AG09309 (cell line): ENCODE measurements around the gene ERCC6L.
A peak's percentile ranks its signal among the peaks of the same experiment; 100 is the strongest.

ENCODE experiments used
- DNase-seq: peaks from one replicate; pipeline ENCODE4 v3.0.0-alpha.2; 2010; ENCODE audit warnings: low read depth
- H3K4me3 ChIP-seq: 2 replicates; pipeline ENCODE4 v1.5.1; 2011; ENCODE audit warnings: mild to moderate bottlenecking, low read depth, low read length, moderate library complexity; ENCODE audit not compliant: control insufficient read depth
- CTCF ChIP-seq: IDR thresholded peaks from 2 replicates; pipeline ENCODE4 v1.5.1; 2011; ENCODE audit warnings: mild to moderate bottlenecking, low read depth, low read length, inconsistent platforms; ENCODE audit not compliant: insufficient read depth, control insufficient read depth; ENCODE audit errors: missing control alignments

Gene ERCC6L

DNA sequence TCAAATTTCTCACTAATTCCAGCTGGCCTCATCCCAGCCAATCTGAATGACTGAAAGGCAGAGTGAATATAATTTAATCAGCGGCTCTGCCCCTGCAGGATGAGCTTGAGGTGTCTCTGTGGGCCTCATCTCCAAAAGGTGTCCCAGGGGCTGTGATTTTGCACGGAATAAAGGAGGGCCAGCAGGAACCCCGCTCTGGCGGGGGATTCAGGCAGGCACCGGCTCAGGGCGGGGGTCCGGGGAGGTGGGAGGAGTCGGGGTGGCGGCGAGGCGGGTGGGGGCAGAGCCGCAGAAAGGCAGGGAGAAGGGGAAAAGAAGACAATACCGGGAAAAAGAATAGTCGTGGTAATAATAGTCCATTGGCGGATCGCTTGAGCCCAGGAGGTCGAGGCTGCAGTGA is 16.0 kb upstream of the ERCC6L start:
- no peak overlapping the region for H3K4me3 ChIP-seq
- DNase-seq, result no peak
- TF ChIP-seq CTCF, result no peak

DNA sequence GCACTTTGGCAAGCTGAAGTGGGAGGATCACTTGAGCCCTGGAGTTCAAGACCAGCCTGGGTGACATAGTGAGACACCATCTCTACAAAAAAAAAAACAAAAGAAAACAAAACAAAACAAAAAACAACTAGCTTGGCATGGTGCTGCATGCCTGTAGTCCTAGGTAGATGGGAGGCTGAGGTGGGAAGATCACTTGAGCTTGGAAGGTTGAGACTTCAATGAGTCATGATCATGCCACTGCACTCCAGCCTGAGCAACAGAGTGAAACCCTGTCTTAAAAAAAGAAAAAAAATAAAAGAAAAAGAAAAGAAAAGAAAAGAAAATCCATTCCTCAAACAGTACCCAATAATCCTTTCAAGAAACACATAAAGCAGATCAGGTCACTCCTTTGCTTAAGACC is 14.9 kb upstream of the ERCC6L start:
- H3K4me3 ChIP-seq, result no peak overlapping the region
- no peak for TF ChIP-seq CTCF
- no peak for DNase-seq

GRCh38 chrX:72247206-72247942 is 8.5 kb upstream of the ERCC6L start:
- no peak for DNase-seq
- no peak overlapping the region for H3K4me3 ChIP-seq
- no peak for TF ChIP-seq CTCF

- H3K4me3 ChIP-seq, result no peak overlapping the region
- DNase-seq, result no peak
- TF ChIP-seq CTCF, result peak; percentile 90
Observed at GRCh38 chrX:72245461-72246089, 6.7 kb upstream of the ERCC6L start.

- no peak overlapping the region for H3K4me3 ChIP-seq
- no peak for DNase-seq
- TF ChIP-seq CTCF, result no peak
Observed at GRCh38 chrX:72243472-72243871, 4.6 kb upstream of the ERCC6L start.

- H3K4me3 ChIP-seq, result no peak overlapping the region
- no peak for TF ChIP-seq CTCF
- no peak for DNase-seq
Observed at GRCh38 chrX:72240976-72241375, 2.1 kb upstream of the ERCC6L start.
